ENCODE results near the gene UIMC1.
"Not testable (repeated sequence)": the region's sequence is repeated elsewhere in the genome, so short reads cannot be mapped to it uniquely, and the experiment has no call there.

UIMC1 gene

DNA sequence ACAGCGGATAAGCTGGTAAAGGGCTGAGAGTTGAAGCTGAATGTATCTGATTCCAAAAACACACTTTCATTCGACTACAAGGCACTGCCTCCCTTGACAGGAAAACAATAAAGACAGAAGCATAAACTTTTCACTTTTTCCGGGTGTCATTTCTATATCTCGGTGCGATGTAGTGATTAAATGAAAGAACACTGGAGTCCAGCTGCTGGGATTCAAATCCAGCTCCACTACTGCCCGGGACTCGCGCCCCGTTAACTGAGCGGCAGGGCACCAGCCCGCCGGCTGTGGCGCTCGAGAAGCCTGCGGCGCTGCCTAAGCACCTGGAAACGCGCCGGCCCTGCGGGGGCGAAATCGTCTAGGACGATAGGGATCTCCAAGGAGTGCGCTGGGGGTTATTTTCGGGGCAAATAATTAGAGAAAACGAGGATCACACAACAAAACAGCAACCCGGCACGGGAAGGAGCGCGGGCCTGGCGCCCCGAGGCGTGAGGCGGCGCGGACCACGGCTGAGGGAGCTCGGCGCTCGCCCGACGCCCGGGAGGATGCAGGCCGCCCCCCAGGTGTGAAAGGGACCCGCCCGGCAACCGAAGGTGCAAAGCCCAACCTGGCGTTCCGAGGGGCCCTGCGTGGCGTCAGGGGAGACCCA is 837 bp downstream of the UIMC1 start:
- peak; percentile 87 for DNase-seq

DNA sequence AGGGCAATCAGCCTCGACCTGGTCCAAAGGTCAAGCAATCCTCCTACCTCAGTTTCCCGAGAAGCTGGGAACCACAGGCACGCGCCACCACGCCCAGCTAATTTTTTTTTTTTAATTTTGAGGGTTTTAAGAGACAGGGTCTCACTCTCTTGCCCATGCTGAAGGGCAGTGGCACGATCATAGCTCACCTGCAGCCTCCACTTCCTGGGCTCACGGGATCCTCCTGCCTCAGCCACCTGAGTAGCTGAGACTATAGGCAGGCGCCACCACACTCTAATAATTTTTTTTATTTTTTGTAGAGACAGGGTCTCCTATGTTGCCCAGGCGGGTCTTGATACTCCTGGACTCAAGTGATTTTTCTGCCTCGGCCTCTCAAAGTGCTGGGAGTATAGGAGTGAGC is 1.6 kb downstream of the UIMC1 start:
- no peak for DNase-seq

DNA sequence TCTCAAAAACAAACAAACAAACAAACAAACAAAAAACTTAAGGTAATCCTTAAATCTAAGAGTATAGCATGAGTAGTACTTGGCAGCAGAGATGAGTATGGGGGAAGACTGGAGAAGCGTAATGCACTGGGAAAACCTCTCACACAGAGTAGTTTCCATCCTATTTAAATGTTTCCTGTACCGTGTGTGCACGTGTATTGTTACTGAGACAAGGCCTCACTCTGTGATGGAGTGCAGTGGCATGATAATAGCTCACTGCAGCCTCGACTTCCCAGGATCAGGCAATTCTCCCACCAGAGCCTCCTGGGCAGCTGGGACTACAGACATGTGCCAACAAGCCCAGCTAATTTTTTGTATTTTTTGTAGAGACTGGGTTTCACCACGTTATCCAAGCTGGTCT is 2.9 kb downstream of the UIMC1 start:
- DNase-seq: no peak

DNA sequence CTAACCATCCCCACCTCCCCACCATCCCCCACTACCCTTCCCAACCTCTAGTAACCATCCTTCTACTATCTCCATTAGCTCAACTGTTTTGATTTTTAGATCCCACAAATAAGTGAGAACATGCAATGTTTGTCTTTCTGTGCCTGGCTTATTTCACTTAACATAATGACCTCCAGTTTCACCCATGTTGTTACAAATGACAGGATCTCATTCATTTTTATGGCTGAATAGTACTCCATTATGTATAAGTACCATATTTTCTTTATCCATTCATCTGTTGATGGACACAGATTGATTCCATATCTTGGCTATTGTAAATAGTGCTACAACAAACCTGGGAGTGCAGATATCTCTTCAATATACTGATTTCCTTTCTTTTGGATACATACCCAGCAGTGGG is 7.1 kb downstream of the UIMC1 start:
- not testable (repeated sequence) for DNase-seq

DNA sequence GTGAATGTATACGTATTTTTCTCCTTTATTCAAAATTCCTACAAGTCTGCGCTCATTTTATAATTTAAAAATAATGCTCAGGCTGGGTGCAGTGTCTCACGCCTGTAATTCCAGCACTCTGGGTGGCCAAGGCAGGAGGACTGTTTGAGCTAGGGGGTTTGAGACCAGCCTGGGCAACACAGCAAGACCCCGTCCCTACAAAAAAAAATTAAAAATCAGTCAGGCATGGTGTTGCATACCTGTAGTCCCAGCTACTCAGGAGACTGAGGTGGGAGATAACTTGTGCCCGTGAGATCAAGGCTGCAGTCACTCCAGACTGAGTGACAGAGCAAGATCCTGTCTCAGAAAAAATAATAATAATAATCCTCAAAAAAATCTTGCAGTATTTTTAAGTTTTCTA is 7.8 kb downstream of the UIMC1 start:
- no peak for DNase-seq

DNA sequence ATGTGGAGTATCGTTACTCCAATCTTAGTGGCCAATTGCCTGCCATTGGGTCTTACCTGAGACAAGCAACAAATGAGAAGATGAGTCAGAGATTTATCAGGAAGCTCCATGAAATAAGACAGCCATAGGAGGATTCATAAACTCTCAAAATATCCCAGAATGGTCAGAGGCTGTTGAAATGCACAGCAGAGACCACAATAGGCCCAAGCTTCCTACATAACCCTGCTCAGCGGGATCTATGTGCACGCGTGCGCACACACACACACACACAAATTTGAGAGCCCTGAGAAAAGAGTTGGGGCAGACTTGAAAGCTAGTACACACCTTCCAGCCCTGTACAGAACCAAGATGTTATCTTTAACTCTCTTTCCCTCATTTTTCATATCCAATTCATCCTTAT is 9.8 kb downstream of the UIMC1 start:
- no peak for DNase-seq

DNA sequence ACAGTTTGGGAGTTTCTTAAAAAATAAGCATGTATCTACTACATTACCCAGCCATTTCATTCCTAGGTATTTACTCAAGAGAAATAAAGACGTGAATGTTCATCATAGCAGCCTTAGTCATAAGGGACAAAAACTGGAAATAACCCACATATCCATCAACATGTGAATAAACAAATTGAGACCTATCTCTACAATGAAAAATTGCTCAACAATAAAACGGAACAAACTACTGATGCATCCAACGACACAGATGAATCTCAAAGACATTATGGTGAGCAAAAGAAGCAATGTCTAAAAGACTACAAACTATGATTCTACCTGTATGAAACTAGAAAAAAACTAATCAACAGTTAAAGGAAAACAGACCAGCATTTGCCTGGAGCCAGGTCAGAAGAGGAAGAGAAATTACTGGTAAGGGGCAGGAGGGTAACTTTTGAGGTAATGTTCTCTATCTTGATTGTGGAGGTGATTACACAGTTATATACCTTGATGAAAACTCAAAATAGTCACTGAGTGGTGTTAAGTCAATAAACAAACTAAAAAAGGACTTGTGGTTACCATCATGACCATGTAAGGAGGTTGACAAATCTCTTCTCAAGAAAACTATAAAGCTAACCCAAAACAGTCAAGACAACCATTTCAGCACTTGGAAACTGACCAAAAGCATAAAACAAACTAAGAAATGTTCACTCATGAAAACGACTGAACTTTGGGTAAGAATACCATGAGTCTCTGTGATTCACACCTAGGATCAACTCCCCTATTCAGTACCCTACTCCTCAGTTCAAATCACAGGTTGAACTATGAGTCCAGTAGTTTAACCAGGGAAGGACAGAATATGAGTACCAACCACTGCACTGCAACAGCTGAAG is 10.4 kb downstream of the UIMC1 start:
- no peak for DNase-seq

DNA sequence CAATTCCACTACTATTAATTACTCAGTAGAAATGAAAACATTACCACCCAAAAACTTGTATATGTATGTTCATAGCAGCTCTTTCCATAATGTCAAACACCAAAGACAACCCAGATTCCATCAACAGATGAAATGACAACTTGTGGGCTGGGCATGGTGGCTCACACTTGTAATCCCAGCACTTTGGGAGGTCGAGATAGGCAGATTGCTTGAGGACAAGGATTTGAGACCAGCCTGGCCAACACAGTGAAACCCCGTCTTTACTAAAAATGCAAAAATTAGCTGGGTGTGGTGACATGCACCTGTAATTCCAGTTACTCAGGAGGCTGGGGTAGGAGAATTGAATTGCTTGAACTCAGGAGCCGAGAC is 11.5 kb downstream of the UIMC1 start:
- DNase-seq: no peak

DNA sequence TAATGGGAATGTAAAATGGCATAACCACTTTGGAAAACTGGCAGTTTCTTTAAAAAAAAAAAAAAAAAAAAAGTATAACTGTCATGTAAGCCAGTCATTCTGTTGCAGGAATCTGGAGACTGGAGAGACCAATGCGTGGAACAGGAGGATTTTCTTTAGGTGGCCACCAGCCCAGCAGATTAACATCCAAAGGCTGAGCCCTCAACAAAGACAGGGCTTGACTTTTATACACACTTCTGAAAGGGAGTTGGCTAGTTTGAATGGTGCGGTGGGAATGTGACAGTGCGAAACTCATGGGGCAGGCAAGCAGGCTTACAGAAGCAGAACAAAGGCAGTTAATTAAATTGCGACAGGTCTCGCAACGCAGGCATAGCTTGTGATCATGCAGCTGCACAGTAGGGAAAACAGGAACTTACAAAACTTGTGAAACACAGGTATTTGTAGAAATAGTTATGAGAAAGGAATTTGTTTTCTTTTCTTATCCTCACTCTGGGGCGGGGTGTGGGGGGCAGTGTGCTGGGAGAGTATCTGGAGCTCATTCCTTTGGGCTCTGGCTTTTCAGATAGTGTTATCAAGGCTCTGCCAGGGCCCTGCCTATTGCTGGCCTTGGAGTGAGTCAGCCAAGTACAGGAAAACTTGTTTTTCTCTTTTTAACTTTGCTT is 12.0 kb downstream of the UIMC1 start:
- no peak for DNase-seq

DNA sequence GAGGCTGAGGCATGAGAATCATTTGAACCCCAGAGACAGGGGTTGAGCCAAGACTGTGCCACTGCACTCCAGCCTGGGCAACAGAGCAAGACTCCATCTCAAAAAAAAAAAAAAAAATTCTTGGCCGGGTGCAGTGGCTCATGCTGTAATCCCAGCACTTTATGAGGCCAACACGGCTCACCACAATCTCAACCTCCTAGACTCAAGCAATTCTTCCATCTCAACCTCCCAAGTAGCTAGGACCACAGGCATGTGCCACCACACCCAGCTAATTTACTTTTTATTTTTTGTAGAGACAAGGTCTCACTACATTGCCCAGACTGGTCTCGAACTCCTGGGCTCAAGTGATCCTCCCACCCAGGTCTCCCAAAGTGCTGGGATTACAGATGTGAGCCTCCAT is 13.5 kb downstream of the UIMC1 start:
- not testable (repeated sequence) for DNase-seq

DNA sequence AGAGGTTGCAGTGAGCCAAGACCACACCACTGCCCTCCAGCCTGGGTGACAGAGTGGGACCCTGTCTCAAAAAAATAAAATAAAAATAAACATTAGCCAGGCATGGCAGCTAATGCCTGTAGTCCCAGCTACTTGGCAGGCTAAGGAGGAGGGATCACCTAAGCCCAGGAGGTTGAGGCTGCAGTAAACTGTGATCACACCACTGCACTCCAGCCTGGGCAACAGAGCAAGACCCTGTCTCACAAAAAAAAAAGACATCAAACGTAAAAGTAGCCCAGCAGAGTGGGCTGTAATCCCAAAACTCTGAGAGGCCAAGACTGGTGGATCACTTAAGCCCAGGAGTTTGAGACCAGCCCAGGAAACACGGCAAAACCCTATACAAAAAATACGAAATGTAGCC is 19.0 kb downstream of the UIMC1 start:
- DNase-seq: no peak

DNA sequence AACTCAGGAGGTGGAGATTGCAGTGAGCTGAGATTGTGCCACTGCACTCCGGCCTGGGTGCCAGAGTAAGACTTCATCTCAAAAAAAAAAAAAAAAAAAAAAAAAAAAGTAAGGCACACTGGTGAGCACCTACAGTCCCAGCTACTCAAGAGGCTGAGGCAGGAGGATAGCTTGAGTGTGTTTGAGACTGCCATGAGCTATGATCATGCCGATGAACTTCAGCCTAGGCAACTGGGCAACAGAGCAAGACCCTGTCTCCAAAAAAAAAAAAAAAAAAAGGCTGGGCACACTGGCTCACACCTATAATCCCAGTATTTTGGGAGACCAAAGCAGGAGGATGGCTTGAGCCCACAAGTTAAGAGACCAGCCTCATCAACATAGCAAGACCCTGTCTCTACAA is 20.3 kb downstream of the UIMC1 start:
- no peak for DNase-seq

DNA sequence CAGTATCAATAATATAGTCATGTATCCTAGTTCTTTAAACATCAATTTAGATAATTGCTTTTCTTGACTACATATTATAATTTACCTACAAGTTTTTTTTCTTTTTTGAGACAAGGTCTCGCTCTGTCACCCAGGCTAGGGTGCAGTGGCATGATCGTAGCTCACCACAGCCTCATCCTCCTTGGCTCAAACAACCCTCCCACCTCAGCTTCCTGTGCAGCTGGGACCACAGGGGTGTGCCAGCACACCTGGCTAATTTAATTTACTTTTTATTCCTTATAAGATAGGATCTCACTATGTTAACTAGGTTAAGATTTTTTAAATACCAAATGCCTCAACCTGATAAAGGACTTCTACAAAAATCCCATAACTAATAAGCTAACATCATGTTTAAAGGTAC is 21.1 kb downstream of the UIMC1 start:
- DNase-seq: no peak

DNA sequence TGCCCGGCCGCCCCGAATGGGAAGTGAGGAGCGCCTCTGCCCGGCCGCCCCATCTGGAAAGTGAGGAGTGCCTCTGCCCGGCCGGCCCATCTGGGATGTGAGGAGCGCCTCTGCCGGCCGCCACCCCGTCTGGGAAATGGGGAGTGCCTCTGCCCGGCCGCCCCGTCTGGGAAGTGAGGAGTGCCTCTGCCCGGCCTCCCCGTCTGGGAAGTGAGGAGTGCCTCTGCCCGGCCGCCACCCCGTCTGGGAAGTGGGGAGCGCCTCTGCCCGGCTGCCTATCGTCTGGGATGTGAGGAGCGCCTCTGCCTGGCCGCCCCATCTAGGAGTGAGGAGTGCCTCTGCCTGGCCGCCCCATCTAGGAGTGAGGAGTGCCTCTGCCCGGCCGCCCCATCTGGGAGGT is 22.4 kb downstream of the UIMC1 start:
- not testable (repeated sequence) for DNase-seq

DNA sequence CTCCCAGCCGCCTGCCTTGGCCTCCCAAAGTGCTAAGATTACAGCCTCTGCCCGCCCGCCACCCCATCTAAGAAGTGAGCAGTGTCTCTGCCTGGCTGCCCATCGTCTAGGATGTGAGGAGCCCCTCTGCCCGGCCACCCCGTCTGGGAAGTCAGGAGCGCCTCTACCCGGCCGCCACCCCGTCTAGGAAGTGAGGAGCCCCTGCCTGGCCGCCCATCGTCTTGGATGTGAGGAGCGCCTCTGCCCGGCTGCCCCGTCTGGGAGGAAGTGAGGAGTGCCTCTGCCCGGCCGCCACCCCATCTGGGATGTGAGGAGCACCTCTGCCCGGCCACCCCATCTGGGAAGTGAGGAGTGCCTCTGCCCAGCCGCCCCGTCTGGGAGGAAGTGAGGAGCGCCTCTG is 23.0 kb downstream of the UIMC1 start:
- not testable (repeated sequence) for DNase-seq

DNA sequence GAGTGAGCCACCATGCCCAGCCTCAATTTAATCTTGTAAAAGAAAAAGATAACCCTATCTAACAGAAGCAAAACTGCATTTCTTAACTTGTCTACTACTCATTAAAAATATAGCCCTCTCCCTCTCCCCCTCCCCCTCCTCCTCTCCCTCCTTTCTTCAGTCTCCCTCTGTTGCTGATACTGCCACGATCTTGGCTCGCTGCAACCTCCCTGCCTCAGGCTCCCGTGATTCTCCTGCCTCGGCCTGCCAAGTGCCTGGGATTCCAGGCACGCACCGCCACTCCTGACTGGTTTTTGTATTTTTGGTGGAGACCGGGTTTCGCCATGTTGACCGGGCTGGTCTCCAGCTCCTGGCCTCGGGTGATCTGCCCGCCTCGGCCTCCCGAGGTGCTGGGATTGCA is 23.5 kb downstream of the UIMC1 start:
- not testable (repeated sequence) for DNase-seq

DNA sequence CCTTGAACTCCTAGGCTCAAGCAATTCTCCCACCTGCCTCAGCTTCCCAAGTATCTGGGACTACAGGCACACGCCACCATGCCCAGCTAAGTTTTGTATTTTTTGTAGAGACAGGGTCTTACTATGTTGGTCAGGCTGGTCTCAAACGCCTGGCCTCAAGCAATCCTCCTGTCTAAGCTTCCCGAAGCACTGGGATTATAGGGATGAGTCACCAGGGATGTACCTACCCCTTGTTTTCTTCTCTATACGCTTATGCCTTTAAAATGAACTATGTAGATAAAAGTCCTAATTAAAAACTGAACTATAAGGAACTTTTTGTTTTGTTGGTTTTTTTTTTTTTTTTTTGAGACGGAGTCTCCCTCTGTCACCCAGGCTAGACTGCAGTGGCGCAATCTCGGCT is 25.8 kb downstream of the UIMC1 start:
- no peak for DNase-seq

DNA sequence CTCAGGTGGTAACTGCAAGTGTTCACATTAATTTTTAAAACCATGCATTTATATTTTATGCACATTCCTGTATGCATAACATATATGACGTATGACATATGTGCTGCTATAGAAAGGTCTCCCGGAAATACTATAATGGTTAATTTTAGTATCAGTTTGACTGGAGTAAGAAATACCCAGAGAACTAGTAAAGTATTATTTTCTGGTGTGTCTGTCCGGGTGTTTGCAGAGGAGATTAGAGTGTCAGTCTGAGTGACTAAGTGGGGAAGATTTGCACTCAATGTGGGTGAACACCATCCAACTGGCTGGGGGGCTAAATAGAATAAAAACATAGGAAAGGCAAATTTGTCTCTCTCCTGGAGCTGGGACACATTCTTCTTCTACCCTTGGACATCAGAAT is 26.9 kb downstream of the UIMC1 start:
- no peak for DNase-seq

DNA sequence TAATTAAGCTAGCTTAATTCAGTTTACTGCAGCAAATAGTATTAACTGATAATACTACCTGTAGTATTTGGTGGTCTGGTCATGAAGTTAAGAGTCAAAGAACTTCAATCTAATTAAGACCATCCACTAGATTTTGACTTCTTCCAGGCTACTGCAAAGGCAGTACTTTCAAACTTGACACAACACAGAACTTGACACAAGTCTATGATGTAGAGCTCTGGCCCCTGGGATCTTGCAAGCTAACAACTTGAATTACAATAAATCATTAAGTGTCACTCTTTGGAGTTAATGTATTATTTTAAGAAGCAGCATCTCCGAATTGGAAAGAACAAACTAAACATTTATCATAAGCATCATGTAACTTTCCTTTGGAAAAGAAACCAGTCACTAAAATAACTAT is 40.9 kb downstream of the UIMC1 start:
- no peak for DNase-seq

DNA sequence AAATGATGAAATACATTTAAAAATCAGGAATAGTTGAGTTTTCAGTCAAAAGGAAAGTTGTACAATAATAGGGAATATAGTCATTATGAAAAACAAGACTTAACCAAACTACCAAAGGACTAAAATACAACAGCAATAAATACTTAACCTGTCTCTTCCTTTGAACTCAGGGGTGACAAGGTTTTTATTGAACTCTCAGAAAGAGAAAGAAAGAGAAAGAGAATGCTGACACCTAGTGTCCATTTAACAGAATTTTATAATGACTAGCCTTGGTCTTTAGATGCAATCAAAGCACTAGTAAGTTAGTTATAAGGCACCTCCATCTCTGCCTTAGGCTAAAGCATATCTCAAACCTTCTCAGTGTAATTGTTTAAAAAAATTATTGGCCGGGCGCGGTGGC is 47.5 kb downstream of the UIMC1 start:
- DNase-seq: peak; percentile 36

DNA sequence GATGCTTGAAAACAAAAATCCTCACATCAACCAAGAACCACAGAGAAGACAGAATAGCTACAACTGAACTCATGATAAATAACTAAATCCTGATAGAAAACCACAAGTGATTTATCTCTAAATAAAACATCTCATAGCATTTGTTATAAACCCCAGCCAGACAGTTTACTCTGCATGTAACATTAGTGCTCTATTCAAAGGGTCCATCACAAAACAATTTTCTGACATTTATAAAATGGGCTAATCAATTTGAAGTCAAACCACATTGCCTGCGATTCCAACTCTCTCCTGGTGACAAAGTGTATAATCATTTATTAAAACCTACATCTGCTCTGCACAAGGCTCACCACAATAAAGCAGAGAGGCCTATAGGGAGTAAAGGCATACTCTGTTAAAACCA is 49.8 kb downstream of the UIMC1 start:
- DNase-seq: no peak

DNA sequence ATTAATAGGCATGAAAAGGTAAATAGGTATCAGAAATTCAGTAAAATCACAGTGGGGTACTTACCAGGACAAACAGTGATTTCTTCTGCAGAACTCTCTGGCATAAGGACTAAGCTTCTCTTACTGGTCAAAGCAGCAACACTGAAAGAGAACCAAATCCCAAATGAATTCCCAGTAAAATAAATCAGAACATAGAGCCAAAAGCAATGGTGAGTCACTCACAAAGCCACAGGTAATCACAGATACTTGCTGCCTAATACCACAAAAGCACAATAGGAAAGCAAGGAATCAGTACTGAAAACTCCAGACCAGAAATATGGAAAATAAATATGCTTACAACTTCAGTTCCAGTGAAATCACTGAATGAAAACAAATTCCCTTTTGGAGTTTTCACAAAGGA is 50.7 kb downstream of the UIMC1 start:
- no peak for DNase-seq

DNA sequence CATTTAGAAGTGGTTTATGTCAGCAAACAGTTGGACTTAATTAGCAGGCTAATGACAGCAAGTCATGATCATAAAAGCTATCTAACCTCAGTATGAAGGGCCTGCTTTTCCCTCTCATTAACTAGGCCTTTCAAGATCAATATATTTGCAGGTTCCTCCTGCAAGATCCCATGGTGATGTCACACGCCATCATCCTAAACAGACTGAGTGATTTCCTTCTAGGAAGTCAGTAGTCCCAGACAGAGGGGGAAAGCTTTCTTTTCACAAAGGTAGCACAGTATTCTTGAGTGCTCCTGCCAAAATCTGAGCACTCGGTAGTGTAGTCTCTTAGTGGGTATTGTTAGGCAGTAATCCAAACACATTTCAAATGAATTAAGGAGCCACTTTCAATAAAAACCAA is 52.5 kb downstream of the UIMC1 start:
- no peak for DNase-seq

DNA sequence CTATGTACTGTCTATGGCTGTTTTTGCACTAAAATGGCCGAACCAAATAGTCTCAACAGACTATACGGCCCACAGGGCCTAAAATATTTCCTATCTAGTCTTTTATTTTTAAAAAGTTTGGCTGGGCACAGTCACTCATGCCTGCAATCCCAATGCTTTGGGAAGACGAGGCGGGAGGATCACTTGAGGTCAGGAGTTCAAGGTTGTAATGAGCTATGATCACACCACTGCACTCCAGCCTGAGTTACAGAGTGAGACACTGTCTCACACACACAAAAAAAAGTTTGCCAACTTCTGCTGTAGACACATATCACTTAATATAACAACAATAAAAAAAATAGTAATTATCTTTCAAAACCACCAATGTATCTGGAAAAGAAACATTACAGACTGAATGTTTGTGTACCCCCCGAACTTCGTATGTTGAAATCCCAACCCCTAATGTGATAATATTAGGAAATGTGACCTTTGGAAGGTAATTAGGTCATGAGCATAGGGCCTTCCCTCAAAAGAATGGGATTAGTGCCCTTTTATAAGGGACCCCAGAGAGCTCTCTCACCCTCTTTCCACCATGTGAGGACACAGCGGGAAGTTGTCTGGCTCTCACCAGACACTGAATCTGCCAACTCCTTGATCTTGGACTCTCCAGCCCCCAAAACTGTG is 53.9 kb downstream of the UIMC1 start:
- DNase-seq: no peak

All from retina (tissue), 1 donor.